Type B pancreatic cell (in vitro differentiated cells): ENCODE data around the gene LINGO1. TPM values are rescaled to one million over a fixed set of nuclear protein-coding genes. Genes with fewer than 3 reads are reported as not detected.

ENCODE experiments used
- DNase-seq: peaks from one replicate; pipeline ENCODE4 v3.0.0; 2021; ENCODE audit warnings: mixed read lengths; ENCODE audit not compliant: unreplicated experiment; ENCODE audit errors: extremely low spot score
- H3K27ac Mint-ChIP-seq: 2 replicates; pipeline ENCODE4 v1.8.0; 2021; ENCODE audit warnings: mild to moderate bottlenecking, mixed read lengths
- H3K27me3 Mint-ChIP-seq: 2 replicates; pipeline ENCODE4 v1.8.0; 2021; ENCODE audit warnings: mixed read lengths
- H3K36me3 Mint-ChIP-seq: 2 replicates; pipeline ENCODE4 v1.8.0; 2021; ENCODE audit warnings: mixed read lengths
- H3K4me1 Mint-ChIP-seq: one replicate; pipeline ENCODE4 v1.8.0; 2021; ENCODE audit warnings: mixed read lengths; ENCODE audit not compliant: unreplicated experiment
- H3K4me3 Mint-ChIP-seq: 2 replicates; pipeline ENCODE4 v1.8.0; 2021; ENCODE audit warnings: mild to moderate bottlenecking, mixed read lengths
- H3K9me3 Mint-ChIP-seq: 2 replicates; pipeline ENCODE4 v1.8.0; 2021; ENCODE audit warnings: mixed read lengths
- CTCF ChIP-seq: fragments of 200-600 bp; sonication (generic); conservative IDR thresholded peaks from 2 replicates; pipeline ENCODE4 v1.5.0; 2021; ENCODE audit warnings: antibody characterized with exemption, mild to moderate bottlenecking
- total RNA-seq: library from RNA; stranded (reverse); gene quantifications from 2 replicates; pipeline ENCODE4 v1.2.1, GENCODE V29; 2021; ENCODE audit warnings: low replicate concordance

The LINGO1 gene
- total RNA-seq, 1 donor from 2014 or later = 19.6 TPM

GRCh38 chr15:77607111-77607893, 25.4 kb downstream of the LINGO1 start:
- TF ChIP-seq CTCF = no peak
- peaks cover 42% of the 10 kb centered on the region for H3K4me1 Mint-ChIP-seq
- no peaks in the 10 kb centered on the region for H3K9me3 Mint-ChIP-seq
- H3K27me3 Mint-ChIP-seq = peaks cover 8% of the 10 kb centered on the region
- H3K36me3 Mint-ChIP-seq = no peaks in the 10 kb centered on the region
- no peak overlapping the region for H3K27ac Mint-ChIP-seq
- no peak overlapping the region for H3K4me3 Mint-ChIP-seq
- DNase-seq = no peak

- no peaks in the 10 kb centered on the region for H3K36me3 Mint-ChIP-seq
- no peak overlapping the region for H3K27ac Mint-ChIP-seq
- H3K4me1 Mint-ChIP-seq = peaks cover 42% of the 10 kb centered on the region
These were observed 26.3 kb downstream of the LINGO1 start for GRCh38 chr15:77606142-77607034.

GRCh38 chr15:77605547-77605946, 27.2 kb downstream of the LINGO1 start:
- DNase-seq = no peak
- no peak for TF ChIP-seq CTCF
- Mint-ChIP-seq H3K36me3 (no peaks in the 10 kb centered on the region), H3K9me3 (no peaks in the 10 kb centered on the region), H3K27me3 (peaks cover 8% of the 10 kb centered on the region), H3K4me1 (peaks cover 40% of the 10 kb centered on the region), H3K27ac (no peak overlapping the region), H3K4me3 (no peak overlapping the region)

More at GRCh38 chr15:77606142-77607034, 26.3 kb downstream of the LINGO1 start:
- H3K9me3 Mint-ChIP-seq = no peaks in the 10 kb centered on the region
- peaks cover 8% of the 10 kb centered on the region for H3K27me3 Mint-ChIP-seq
- TF ChIP-seq CTCF = no peak
- no peak overlapping the region for H3K4me3 Mint-ChIP-seq
- DNase-seq = no peak

- Mint-ChIP-seq H3K27ac (peak overlapping the region; percentile 57), H3K9me3 (no peaks in the 10 kb centered on the region), H3K27me3 (peaks cover 8% of the 10 kb centered on the region), H3K4me1 (peaks cover 37% of the 10 kb centered on the region), H3K4me3 (peak overlapping the region; percentile 65), H3K36me3 (no peaks in the 10 kb centered on the region)
- TF ChIP-seq CTCF = no peak
- DNase-seq = no peak
These were observed 27.7 kb downstream of the LINGO1 start for GRCh38 chr15:77604973-77605372.

GRCh38 chr15:77603611-77604336, 28.9 kb downstream of the LINGO1 start:
- Mint-ChIP-seq H3K4me3 (no peak overlapping the region), H3K27ac (peak overlapping the region; percentile 2), H3K4me1 (peaks cover 34% of the 10 kb centered on the region), H3K9me3 (no peaks in the 10 kb centered on the region), H3K36me3 (no peaks in the 10 kb centered on the region), H3K27me3 (peaks cover 8% of the 10 kb centered on the region)
- no peak for DNase-seq
- TF ChIP-seq CTCF = no peak
